GM23248 (cell line): ENCODE data around the gene GAB2. TPM values are rescaled to one million over a fixed set of nuclear protein-coding genes. Genes with fewer than 3 reads are reported as not detected.
"Not testable (repeated sequence)": the region's sequence is repeated elsewhere in the genome, so short reads cannot be mapped to it uniquely, and the experiment has no call there.

Experiments used
- DNase-seq: peaks from one replicate; pipeline ENCODE4 v3.0.0-alpha.2; 2015
- H2AFZ ChIP-seq: fragments of 200-600 bp; sonication (generic); 2 replicates; pipeline ENCODE4 v1.6.1; 2016; ENCODE audit warnings: antibody characterized with exemption
- H3F3A ChIP-seq: fragments of 200-600 bp; sonication (generic); 2 replicates; pipeline ENCODE4 v1.6.1; 2016; ENCODE audit warnings: mild to moderate bottlenecking, antibody characterized with exemption, mixed run types; ENCODE audit not compliant: insufficient read depth
- H3K27ac ChIP-seq: fragments of 200-600 bp; sonication (generic); 2 replicates; pipeline ENCODE4 v1.5.1; 2016; ENCODE audit warnings: mild to moderate bottlenecking
- H3K27me3 ChIP-seq: fragments of 200-600 bp; sonication (generic); replicated peaks from 2 replicates; pipeline ENCODE4 v1.6.1; 2016; ENCODE audit warnings: mild to moderate bottlenecking; ENCODE audit not compliant: insufficient read depth
- H3K36me3 ChIP-seq: fragments of 200-600 bp; sonication (generic); 2 replicates; pipeline ENCODE4 v1.6.1; 2016; ENCODE audit warnings: low read depth, mild to moderate bottlenecking
- H3K4me1 ChIP-seq: fragments of 200-600 bp; sonication (generic); 2 replicates; pipeline ENCODE4 v1.6.1; 2016; ENCODE audit warnings: mild to moderate bottlenecking; ENCODE audit not compliant: insufficient read depth
- H3K4me2 ChIP-seq: fragments of 200-600 bp; sonication (generic); one replicate; pipeline ENCODE4 v1.6.1; 2016; ENCODE audit warnings: mild to moderate bottlenecking; ENCODE audit not compliant: unreplicated experiment
- H3K4me3 ChIP-seq: fragments of 200-600 bp; sonication (generic); 2 replicates; pipeline ENCODE4 v1.5.1; 2016; ENCODE audit warnings: mild to moderate bottlenecking
- H3K79me2 ChIP-seq: fragments of 200-600 bp; sonication (generic); 2 replicates; pipeline ENCODE4 v1.6.1; 2016; ENCODE audit warnings: mild to moderate bottlenecking; ENCODE audit not compliant: insufficient read depth
- H3K9ac ChIP-seq: fragments of 200-600 bp; sonication (generic); 2 replicates; pipeline ENCODE4 v1.6.1; 2016; ENCODE audit warnings: mild to moderate bottlenecking
- H3K9me2 ChIP-seq: fragments of 200-600 bp; sonication (generic); 2 replicates; pipeline ENCODE4 v1.6.1; 2016; ENCODE audit warnings: mixed run types, mild to moderate bottlenecking, moderate library complexity; ENCODE audit not compliant: insufficient read depth
- H3K9me3 ChIP-seq: fragments of 200-600 bp; sonication (generic); one replicate; pipeline ENCODE4 v1.6.1; 2017; ENCODE audit warnings: low read depth
- H4K20me1 ChIP-seq: fragments of 200-600 bp; sonication (generic); 2 replicates; pipeline ENCODE4 v1.6.0; 2016; ENCODE audit not compliant: insufficient read depth
- EZH2 ChIP-seq: fragments of 200-600 bp; sonication (generic); IDR thresholded peaks from 2 replicates; pipeline ENCODE4 v1.6.1; 2018; ENCODE audit warnings: antibody characterized with exemption, mild to moderate bottlenecking; ENCODE audit not compliant: insufficient read depth, poor library complexity, severe bottlenecking
- EZH2phosphoT487 ChIP-seq: fragments of 200-600 bp; sonication (generic); IDR thresholded peaks from 2 replicates; pipeline ENCODE4 v1.6.1; 2018; ENCODE audit warnings: antibody characterized with exemption, moderate library complexity, mild to moderate bottlenecking, low read depth; ENCODE audit not compliant: insufficient read depth
- WGBS, 2 experiments: methylation state at CpG; one replicate each; pipeline ENCODE4 v1.1.6; 2015 to 2017; ENCODE audit warnings: low lambda C conversion rate in 2 of 2, low coverage in 1 of 2; ENCODE audit errors: missing lambda C conversion rate in 2 of 2; 5-methylcytosine and 5-hydroxymethylcytosine counted together
- in situ Hi-C: fragments of 300-500 bp; cut with MboI; formaldehyde crosslinking; loops from 2 replicates; pipeline ENCODE4 v1.15.0; 2020
- polyA plus RNA-seq: library from polyadenylated mRNA; unstranded; fragments of >200 nt; fragmentation: Nextera tagmentation; extraction: Ambion mirVana; gene quantifications from 2 replicates; pipeline ENCODE4 v1.2.1, GENCODE V29; 2016
- total RNA-seq: library from RNA; depleted of rRNA; stranded (reverse); fragments of >200 nt; shearing (Covaris generic); gene quantifications from 2 replicates; pipeline ENCODE4 v1.2.3, GENCODE V29; 2014

The GAB2 gene
- total and polyA plus RNA-seq, 2 experiments from 2014 or later, result 1.8 to 12.2 TPM

DNA sequence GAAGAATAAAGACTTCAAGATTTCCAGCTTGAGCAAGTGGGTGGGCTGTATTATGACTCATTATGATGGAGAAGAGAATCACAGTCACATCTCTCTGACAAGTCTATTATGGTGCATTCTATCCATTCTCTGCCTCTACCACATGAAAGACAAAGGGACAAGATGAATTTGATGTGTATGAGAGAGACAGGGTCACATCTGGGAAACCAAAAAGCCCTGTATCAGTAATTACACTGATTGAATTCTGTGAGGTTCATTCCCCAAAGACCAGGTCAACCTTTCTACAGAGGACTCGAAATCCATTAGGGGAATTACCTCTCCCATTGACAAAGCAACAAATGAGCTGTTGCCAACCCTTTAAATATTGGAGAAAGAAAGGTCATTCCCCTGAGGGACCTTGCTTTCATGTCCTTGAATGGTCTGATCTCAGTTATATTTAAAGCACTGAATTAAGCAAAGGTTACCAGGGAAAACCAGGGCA lies 119.3 kb downstream of the GAB2 start:
- Histone ChIP-seq H3F3A (no peaks in the 10 kb centered on the region), H2AFZ (no peak overlapping the region), H3K4me3 (no peak overlapping the region), H3K4me1 (no peaks in the 10 kb centered on the region), H4K20me1 (no peaks in the 10 kb centered on the region), H3K36me3 (no peaks in the 10 kb centered on the region), H3K9me2 (no peaks in the 10 kb centered on the region), H3K27ac (no peak overlapping the region), H3K27me3 (no peaks in the 10 kb centered on the region), H3K79me2 (no peaks in the 10 kb centered on the region), H3K4me2 (no peak overlapping the region), H3K9me3 (no peaks in the 10 kb centered on the region), H3K9ac (no peak overlapping the region)
- TF ChIP-seq EZH2 (no peak), EZH2phosphoT487 (no peak)
- WGBS, 2 experiments, result 55 to 72% methylated on average over 1 of the region's 1 CpG
- in situ Hi-C loops, result no loop called here
- DNase-seq, result no peak

DNA sequence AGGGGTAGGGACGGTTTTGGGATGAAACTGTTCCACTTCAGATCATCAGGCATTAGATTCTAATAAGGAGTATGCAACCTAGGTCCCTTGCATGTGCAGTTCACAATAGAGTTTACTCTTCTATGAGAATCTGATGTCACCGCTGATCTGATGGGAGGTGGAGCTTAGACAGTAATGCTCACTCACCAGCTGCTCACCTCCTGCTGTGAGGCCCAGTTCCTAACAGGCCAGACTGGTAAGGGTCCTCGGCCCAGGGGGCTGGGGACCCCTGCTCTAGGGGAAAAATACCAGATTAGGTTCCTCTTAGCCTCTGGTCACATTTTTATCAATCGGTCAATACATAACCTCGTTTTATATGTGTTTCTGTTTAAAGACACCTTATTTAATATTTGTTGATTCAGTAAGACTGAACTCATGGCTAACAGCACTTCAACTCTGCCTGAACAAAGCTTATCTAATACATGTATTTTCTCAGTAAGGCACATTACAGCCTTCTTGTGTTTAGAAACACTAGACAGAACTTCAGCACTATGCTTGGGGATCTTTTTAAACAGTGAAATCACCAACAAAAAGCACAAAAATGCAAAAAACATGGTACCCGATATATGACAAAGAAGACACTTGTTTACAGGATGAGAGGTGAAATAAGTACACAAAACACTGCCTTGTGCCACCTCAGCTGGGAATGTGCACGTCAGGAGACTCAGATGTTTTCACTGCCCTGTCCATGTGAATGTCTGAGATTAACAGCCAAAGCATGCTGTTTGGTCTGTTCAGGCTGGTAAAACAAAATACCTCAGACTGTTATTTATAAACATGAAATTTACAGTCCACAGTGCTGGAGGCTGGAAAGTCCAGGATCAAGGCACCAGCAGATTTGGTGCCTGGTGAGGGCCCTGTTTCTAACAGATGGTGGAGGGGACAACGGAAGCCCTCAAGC lies 121.4 kb downstream of the GAB2 start:
- Histone ChIP-seq H3K9me3 (no peaks in the 10 kb centered on the region), H3K4me1 (no peaks in the 10 kb centered on the region), H3K4me2 (no peak overlapping the region), H3K27ac (no peak overlapping the region), H3K4me3 (no peak overlapping the region), H3K36me3 (no peaks in the 10 kb centered on the region), H3F3A (no peaks in the 10 kb centered on the region), H2AFZ (no peak overlapping the region), H3K9ac (no peak overlapping the region), H3K9me2 (no peaks in the 10 kb centered on the region), H4K20me1 (no peaks in the 10 kb centered on the region), H3K27me3 (no peaks in the 10 kb centered on the region), H3K79me2 (no peaks in the 10 kb centered on the region)
- DNase-seq, result no peak
- WGBS, 2 experiments, result 72 to 81% methylated on average over 8 of the region's 8 CpGs
- in situ Hi-C loops, result no loop called here
- TF ChIP-seq EZH2, result no peak
- no peak for TF ChIP-seq EZH2phosphoT487

DNA sequence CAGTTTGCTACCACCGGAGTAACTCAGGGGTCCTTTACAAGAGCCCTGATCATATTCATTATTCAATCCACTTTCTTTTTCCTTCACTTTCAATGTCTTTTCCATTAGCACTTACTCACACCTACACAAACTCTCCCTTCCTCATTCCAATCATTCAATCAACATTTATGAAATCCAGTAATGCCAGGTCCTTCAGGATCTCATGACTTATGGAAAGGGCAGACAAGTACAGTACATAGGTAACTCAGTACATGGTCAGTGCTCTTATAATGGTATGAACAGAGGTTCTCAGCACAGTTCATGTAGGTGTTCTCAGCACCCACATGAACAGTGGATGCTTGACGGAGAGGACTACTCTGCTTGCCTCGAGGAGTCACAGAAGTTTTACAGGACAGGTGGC lies 122.3 kb downstream of the GAB2 start:
- no peak for TF ChIP-seq EZH2
- no peak for TF ChIP-seq EZH2phosphoT487
- no peaks in the 10 kb centered on the region for H3K36me3 ChIP-seq
- in situ Hi-C loops, result no loop called here
- no peak for DNase-seq
- no peak overlapping the region for H3K27ac ChIP-seq
- H3K4me2 ChIP-seq, result no peak overlapping the region
- no peak overlapping the region for H3K4me3 ChIP-seq
- H3F3A ChIP-seq, result no peaks in the 10 kb centered on the region
- no peaks in the 10 kb centered on the region for H4K20me1 ChIP-seq
- no peaks in the 10 kb centered on the region for H3K9me3 ChIP-seq
- no peak overlapping the region for H2AFZ ChIP-seq
- H3K4me1 ChIP-seq, result no peaks in the 10 kb centered on the region
- no peaks in the 10 kb centered on the region for H3K27me3 ChIP-seq
- no peaks in the 10 kb centered on the region for H3K9me2 ChIP-seq
- no peaks in the 10 kb centered on the region for H3K79me2 ChIP-seq
- no peak overlapping the region for H3K9ac ChIP-seq
- 97 to 99% methylated on average over 3 of the region's 3 CpGs for whole genome bisulfite sequencing, 2 experiments

DNA sequence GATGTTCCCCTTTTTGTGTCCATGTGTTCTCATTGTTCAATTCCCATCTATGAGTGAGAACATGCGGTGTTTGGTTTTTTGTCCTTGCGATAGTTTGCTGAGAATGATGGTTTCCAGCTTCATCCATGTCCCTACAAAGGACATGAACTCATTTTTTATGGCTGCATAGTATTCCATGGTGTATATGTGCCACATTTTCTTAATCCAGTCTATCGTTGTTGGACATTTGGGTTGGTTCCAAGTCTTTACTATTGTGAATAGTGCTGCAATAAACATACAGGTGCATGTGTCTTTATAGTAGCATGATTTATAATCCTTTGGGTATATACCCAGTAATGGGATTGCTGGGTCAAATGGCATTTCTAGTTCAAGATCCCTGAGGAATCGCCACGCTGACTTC lies 123.5 kb downstream of the GAB2 start:
- H3K79me2 ChIP-seq, H3K27me3 ChIP-seq, H3K4me2 ChIP-seq, H3K27ac ChIP-seq, DNase-seq, H3K9ac ChIP-seq, H3F3A ChIP-seq, H3K4me1 ChIP-seq, H3K9me2 ChIP-seq, in situ Hi-C loops, H3K9me3 ChIP-seq, H4K20me1 ChIP-seq, H3K36me3 ChIP-seq, H2AFZ ChIP-seq, H3K4me3 ChIP-seq: not testable (repeated sequence)
- WGBS, 2 experiments, result 91 to 95% methylated on average over 5 of the region's 5 CpGs
